Endometrial microvascular endothelial cells (primary cell): ENCODE results near the gene CIB1. TPM values are rescaled to one million over a fixed set of nuclear protein-coding genes. Genes with fewer than 3 reads are reported as not detected.

Source experiments
- in situ Hi-C: cut with HindIII; loops from 2 replicates; pipeline ENCODE4 v1.10.0; 2017; ENCODE audit warnings: low sequenced_read_pairs, low pct_unique_long_range_greater_than_20kb; ENCODE audit errors: inconsistent ontology term
- total RNA-seq: library from RNA; depleted of rRNA; stranded (reverse); fragments of >200 nt; gene quantifications from one replicate; pipeline ENCODE4 v1.2.3, GENCODE V29; 2015; ENCODE audit errors: inconsistent ontology term

CIB1 gene
- total RNA-seq, 1 donor from 2014 or later, result 33.5 TPM

DNA sequence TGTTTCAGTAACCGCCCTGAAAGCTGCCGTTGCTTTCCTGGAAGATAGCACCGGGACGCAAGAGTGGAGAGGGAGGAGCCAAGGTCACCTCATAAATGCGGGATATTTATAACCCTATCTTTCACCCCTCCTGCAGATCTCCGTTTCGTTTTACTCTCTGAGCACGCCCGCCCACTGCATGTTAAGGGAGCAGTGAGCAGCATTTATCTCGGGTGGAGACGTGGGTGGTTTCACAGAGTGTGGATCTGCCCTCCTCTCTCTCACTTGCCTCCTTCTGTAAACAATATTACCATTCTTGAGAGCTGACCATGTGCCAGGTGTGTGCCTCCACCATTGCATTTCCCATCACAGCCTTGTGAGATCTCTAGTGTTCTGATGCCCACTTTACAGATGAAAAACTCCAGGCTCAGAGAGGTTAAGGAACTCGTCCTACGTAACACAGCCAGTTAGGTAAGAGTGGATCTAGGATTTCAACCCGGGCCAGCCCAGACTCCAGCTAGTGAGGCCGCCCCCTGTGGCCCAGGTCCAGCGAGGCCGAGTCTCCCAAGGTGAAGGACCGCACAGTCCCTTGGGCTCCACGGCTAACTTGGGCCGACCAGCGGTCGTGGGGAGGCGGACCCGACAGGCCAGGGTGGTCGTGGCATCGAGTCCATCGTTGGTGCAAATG is 49.5 kb downstream of the CIB1 start:
- in situ Hi-C loops, result no loop called here

DNA sequence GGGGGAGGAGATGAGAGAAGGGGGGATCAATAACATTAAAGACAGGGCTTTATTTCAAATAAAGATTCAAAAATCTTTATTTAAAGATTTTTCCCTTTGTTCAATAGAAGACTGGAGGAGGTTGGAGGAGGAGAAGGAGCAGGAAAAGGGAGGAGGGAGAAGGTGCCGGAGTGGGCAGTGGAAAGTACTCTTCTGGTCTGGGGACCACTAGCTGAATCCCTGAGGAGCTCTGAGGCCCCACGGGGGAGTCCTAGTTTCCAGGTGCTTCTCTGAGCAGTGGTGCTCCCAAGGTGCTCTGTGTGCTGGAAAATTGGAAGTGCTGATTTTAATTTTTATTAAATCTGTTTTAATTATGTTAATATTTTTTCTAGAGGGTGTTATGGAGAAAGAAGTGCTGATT is 52.0 kb downstream of the CIB1 start:
- in situ Hi-C loops, result no loop called here

Other genes with a start within 250 kb of the CIB1 start
- 15.2 TPM for gene ZNF710, start 232.6 kb downstream of the CIB1 start, total RNA-seq
- 74.7 TPM for gene IDH2, start 131.5 kb downstream of the CIB1 start, total RNA-seq
- 8.5 TPM for gene SEMA4B, start 32.6 kb downstream of the CIB1 start, total RNA-seq
- gene GDPGP1, start 268 bp upstream of the CIB1 start, total RNA-seq, result 11.6 TPM
- gene TTLL13, start 15.6 kb upstream of the CIB1 start, total RNA-seq, result not detected
- gene NGRN, start 31.7 kb upstream of the CIB1 start, total RNA-seq, result 78.2 TPM
- gene ZNF774, start 118.3 kb upstream of the CIB1 start, total RNA-seq, result 0.56 TPM
- gene IQGAP1, start 154.3 kb upstream of the CIB1 start, total RNA-seq, result 213 TPM